Glomerular visceral epithelial cell (primary cell): ENCODE data around the gene GPATCH2.
"Not testable (repeated sequence)": the region's sequence is repeated elsewhere in the genome, so short reads cannot be mapped to it uniquely, and the experiment has no call there.

Source experiments
- DNase-seq: peaks from one replicate; pipeline ENCODE4 v3.0.0-alpha.2; 2016; ENCODE audit errors: extremely low spot score

GPATCH2 gene

DNA sequence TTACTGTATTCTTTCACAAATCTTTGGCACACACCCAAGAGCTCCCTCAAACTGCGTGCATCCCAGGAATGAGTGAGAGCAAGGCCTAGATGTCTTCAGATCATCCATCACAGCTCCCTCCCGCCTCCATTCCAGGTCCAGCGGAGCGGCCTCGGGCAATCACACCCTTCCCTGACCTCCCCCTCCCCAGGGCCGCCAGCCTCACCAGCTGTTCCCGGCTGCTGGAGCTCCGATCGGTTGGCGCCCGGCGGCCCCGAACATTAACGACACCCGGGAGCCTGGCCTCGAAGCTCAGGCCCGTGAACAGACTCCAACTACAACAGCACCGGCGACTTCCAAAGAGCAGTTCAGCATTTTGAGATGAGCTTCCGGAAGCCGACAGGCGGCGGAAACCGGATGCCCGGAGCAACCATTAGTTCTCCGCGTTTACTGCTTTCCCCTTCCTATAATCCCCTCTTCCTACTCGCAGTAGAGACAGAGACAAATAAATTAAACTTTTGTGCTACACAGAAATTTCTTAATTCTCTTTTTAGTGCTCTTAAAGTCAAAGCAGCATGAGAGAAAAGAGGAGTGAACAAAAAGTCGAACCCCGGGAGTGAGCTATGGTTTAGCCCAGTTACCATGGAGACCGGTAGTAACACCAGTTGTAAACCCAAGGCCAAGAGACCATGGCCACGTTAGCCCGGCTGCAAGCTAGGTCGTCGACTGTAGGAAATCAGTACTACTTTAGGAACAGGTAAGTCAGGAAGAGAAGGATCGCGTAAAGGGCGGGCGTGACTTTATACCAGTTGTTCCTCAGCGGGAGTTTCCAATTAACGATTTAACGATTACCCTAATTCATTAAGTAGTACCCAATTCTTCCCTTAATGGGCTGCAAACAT, at the start of gene GPATCH2, which contains the start of gene SPATA17:
Gene GPATCH2, minus strand, starts transcription at position 380 of the 881 bp plus-strand sequence. Its CDS starts 119 bp downstream, at position 261.
Gene SPATA17, plus strand, starts transcription at position 634 of the 881 bp plus-strand sequence. Its CDS starts 35 bp downstream, at position 669.
- DNase-seq = peak; percentile 87

DNA sequence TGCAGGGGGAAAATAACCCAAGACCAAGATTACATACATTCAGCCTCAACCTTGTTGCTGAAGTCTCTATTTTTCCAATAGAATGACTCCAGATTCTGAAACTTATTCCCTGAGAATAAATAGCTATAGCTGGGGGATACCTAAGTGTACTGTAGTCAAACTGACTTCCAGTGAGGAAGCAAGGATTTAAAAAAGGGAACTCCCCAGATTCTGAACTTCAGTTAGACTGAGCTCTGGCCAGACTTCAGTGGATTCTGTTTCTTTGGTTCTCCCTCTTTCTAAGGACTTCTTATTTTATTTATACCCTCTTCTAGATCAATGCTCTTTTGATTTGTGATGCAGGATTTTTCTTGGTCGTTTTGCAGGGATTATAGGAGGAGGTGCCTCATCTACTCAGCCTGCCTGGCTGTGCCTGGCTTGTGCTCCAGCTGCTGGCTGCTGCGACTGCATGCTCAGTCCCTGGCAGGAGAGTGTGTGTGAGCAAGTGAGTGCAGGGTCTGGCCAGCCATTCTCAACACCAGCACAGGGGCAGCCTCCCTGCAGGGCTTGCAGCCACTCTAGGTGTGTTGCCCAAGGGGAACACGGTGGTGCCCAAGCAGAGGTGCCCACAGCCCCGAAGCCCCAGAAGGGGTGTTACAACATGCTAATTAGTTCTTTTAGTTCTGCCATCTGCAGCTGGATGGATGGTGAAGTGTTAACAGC, 43.3 kb upstream of the GPATCH2 start:
- DNase-seq = no peak

DNA sequence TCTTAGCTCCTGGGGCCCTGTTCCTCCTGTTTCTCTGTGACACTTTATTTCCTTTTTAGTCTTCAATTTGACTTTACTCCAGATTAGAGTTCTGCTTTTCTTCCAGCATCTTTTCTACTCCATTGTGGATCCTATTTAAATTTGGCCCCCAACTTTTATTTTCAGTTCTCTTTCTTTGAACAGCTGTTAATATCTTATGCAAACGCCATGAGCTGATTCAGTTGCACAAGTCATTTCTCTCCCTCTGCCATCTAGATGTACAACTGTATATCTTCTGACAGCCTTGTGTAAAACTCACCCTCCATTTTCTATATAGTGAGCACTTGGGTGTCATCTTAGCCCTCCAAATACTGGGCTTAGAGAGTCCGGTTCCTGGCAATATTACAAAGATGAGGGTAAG, 42.5 kb upstream of the GPATCH2 start:
- no peak for DNase-seq

DNA sequence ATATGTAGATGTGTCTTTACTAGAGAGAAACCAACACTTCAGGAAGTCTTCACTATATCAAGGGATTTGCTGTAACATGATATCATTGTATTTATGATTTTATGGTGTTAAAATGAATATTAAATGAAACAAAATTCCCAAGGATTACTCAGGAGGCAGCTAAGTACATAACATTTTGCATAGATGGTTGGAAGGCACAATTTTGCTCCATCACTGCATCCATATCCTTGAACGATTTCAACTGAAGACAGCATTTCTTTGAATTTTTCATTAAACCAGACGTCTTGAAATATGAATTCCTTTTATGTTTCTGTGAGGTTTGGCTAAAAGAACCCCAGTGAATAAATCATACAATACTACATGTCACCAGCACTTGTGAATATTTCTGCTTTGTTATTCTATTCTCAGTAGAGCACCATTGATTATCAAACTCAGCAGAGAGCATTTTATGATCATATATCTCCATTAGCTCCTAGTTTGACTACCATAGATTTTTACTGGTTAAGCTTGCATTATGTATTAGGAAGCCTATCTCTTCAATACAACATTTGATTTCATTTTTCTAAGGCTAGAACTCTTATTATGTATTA, 37.6 kb upstream of the GPATCH2 start:
- DNase-seq = no peak

DNA sequence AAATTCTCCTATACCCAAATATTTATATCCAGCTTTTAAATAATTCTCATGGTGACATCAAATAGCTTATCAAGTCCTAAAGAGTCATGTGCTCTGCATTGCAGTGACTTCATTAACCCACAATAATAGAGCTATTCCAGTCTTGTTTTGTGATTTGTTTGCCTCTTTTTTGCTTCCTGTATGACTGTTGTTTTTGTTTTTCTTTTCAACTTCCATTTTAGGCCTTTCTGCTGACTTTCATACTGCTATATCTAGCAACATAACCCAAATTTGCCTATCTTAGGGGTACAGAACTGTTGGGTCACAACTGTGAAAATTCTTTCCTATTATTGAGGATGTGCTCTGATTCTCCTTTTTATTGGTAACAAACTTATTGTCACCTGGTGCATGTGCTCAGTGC, 30.5 kb upstream of the GPATCH2 start:
- DNase-seq = no peak

DNA sequence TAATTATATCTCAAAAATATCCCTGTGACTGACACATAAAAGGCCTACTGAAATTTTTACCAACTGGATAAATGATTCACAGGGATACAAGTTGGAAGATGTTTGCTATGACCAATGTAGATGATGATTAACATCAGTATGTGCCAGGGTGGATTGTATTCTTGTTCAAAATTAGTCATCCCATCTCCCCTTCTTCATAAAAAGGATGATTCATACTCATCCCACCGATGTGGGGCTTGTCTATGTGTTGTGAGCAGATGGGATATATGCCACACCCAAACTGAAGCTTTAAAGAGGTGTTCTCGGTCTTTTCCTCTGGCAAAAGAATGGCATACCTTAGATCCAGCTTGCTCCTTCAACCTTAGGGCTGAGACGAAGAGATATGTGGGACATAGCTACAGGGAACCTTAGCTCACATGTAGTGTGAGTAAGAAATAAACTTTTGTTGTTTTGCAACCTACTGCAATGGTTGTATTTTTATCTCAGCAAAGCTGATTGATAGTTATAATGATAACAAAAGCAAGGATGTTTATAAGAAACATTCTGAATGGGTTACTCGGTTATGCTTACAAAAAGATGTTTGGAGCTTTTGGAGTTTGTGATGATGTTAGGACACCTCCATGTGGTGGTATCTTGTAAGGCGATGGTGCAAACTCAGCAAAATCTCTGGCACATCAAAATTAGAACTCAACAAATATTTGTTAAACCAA, 29.6 kb upstream of the GPATCH2 start:
- peak; percentile 84 for DNase-seq

DNA sequence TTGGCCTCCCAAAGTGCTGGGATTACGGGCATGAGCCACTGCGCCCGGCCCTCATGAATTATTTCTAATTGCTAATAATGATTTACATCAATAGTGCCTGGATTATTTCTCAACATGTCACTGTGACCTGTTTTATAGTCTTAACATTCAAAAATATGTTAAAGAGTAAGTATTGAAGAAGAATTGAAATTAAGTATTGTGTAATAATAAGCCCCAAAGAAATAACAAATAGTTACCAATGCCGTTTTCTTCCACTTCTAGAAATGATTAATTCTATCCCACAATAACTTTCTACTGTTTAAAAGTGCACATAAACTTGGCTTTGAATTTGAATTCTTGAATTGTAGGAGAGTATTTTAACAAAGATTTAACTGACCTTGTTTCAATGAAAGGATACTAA, 19.8 kb upstream of the GPATCH2 start:
- DNase-seq = no peak

DNA sequence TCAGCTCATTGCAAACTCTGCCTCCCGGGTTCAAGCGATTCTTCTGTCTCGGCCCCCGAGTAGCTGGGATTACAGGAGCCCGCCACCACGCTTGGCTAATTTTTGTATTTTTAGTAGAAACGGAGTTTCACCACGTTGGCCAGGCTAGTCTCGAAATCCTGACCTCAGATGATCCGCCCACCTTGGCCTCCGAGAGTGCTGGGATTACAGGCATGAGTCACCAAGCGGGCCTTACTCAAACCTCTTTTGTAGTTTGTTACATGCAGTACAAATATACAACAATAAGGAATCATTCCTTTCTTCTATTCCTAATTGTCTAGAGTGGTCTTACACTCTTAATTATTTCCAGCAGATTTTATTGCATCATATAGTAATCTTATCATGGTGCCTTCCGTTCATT, 16.9 kb upstream of the GPATCH2 start:
- no peak for DNase-seq

DNA sequence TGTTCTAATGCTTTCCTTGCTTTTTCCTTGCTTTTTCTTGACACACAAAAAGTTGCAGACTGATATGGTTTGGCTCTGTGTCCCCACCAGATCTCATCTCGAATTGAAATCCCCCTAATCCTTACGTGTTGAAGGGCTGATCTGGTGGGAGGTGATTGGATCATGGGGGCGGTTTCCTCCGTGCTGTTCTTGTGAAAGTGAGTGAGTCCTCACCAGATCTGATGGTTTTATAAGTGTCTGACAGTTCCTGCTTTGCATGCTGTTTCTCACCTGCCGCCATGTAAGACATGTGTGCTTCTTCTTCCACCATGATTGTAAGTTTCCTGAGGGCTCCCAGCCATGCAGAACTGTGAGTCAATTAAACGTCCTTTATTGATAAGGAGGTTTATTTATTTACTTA, 11.6 kb upstream of the GPATCH2 start:
- no peak for DNase-seq

DNA sequence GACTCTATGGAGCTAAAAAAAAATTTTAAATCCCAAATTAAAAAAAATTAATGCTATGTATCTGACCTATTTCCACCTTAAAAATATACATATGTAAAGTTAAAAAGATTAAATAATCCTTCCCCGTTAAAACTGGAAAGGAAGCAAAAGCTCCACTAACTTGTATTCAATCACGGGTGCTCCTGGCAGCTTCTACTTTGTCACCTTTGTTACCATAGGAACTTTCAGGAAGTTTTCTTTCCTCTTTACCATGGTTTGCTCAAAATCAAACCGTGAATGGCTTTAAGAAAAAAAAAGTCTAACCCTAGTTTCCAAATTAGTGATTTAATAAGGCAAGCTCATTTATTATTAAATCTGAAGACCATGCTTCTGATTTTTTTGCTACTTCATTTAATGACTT, 3.5 kb downstream of the GPATCH2 start:
- DNase-seq = no peak

DNA sequence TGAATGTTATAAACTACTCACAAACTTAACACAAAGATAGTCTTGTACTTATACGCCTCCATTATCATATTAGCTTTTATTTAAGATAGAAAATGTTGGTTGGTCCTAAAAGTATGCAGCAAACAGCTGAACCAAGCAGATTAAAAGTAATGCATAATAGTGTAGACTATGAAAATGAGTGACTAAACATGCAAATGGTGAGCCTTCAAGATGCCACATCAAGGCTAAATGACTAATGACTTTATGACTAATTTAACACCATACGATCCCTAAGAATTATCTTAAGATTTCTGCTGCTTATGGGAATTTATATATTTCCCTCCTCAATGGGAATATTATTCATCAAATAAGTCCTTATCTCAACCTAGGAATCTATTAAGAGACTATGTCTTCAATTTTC, 4.6 kb downstream of the GPATCH2 start:
- DNase-seq = no peak

DNA sequence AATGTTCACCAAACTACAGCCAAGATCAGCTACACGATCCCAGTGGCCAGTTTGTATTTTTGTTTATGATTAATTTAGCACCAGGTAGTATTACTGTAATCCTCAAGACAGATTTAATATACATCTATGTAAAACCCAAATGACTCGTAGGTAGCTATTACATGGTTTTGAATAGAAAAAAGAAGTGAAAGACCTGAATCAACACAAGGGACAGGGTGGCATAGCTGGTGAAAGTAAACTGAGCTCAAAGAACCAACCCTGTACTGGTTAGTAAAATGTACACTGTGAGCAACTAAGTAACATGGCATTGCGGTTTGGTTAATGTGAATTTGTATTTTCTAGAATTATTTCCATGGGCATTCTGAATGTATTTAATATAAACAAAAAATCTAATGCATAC, 8.8 kb downstream of the GPATCH2 start:
- no peak for DNase-seq

DNA sequence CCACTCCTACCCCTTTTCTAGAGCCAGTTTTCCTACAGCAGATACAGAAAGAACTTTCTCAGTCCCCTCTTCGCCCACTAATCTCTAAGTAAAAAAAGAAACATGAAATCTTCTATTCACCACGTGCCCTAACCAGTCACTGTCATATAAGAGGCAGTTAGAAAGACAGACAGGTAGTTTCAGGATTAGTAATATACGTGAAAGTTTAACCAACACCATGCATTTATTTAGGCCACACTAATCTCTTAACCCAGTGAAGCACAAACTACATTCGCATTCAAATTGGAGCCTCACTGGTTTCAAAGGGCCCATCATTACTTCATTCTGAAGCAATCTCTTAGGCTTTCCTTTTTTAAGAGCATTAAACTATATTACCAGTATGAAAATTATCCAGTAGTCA, 10.1 kb downstream of the GPATCH2 start:
- DNase-seq = no peak

DNA sequence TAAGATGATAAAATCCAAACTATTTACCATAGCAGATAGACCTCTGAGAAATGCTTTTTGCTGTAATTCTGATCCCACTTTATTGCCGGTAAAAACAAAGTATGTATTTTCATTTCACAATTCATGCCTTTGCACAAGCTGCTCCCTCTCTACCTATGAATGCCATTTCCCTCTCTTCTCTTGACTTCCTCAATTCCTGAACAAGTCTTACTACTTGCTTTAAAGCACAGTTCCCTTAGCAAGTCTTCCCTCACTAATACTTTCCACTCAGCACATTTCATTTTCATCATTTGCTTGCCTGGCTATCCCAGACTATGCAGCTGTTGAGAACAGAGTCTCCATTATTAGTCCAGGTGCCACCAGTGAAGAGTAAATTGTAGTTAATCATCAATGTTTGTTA, 13.8 kb downstream of the GPATCH2 start:
- DNase-seq = no peak

DNA sequence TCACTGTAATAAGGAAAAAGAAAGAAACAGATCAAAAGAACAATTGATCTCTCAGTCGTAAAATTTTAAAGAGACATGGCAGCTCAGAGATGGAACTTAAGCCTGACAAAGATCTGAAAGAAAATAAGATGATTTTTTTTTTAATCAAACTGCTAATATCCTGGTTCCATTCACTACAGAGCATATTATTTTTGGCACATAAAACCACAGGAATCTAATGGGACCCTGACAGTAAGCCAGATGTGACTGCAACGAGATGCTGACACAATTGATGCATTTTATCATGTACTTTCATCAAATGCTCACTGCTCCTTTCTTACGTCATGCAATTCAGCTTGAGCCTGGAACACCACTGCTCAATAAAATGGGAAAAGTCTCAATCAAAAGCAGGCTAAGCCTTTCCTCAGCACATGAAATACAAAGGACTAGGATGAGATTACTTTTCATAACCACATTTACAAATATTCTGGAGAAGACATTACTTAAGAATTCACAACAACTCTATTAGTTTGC, 16.6 kb downstream of the GPATCH2 start:
- DNase-seq = no peak

DNA sequence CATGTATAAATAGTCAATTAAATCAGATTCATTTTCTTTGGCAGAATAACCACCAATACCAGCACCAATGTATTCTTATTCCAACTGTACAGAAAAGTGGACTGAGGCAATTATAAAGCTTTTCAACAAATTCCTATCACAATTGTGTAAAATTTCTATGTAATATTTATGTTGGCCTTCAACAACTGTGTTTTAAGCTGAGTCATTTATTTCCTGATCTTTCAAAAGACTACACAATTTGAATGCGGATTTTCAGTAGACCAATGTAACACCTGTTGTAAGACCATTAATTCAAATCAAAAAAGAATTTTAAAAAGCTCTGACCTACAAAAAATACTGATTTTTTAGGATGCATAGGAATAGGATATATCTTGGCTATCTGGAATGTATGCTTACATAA, 25.5 kb downstream of the GPATCH2 start:
- DNase-seq = no peak

DNA sequence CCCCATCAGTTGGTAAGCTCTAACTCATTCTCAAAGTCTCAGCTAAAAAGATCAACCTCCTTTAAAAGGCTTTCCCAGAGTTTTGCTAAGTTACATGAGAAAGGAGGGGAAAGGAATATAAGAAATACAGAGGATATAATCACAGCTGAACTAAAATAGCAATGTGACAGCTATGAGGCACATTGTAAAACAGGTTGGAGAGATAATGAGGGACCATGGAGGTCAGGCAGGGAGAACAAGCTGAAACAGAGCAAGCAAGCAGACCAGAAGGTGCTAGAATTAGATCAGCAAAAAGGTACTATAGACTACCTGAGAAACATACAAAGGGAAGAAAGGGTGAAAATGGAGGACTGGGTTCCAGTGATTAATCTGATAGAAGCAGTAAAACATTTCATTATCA, 28.5 kb downstream of the GPATCH2 start:
- no peak for DNase-seq

DNA sequence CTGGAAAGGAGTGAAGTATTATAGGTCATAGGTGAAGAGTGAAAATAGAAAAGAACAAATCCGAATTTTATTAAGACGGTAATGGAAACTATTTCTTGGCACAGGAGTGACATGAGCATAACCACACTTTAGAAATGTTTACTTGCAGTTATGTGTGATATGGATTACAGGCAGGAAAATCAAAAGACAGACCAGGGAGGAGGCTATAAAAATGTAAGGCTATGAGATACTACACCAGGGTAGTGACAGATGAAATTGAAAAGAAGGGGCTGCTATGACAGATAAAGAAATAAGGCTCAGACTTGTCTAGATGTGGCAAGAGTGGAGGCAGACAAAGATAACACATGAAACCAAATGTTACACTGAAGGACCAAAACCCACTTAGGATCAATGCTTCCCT, 31.7 kb downstream of the GPATCH2 start:
- DNase-seq = no peak

DNA sequence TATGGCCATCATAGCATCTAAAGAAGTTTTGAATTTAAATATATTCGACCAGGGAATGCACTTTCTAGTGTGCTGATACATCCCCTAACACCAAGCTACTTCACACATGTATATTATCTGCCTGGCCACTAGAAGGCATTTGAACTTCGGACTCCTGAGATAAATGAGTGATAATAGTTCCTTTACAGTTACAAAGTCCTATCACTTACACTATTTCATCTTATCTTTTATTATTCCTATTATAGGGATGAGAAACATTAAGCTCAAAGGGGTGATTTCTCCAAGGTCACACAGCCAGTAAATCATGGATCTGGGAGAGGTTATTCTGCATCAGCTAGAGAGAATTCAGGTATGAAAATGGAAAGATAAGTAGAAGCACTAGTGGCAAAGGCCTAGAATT, 40.3 kb downstream of the GPATCH2 start:
- DNase-seq = no peak

DNA sequence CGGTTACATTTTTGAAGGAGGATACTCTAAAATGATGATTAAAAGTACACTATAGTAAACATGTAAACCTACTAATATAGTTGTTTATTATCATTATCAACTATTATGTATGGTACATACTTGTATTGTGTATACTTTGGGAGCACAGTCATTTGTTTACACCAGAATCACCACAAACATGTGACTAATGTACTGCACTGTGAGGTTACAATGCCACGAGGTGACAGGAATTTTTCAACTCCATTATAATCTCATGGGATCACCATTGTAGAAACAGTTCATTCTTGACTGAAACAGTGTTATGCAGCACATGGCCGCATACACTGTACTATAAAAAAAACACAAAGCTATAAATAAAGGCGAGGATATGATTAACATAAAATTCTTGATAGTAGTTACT, 44.3 kb downstream of the GPATCH2 start:
- DNase-seq = no peak

DNA sequence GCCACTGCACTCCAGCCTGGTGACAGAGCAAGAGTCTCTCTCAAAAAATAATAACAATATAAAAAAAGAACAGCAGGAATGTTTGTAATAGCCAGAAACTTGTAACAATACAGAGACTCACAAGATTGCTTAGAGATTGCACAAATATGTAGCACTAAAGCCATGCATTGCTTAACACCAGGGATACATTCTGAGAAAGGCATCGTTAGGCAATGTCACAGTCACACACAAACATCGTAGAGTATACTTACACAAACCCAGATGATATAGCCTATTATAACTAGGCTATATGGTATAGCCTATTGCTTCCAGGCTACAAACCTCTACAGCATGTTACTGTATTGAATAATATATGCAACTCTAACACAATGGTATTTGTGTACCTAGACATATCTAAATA, 45.3 kb downstream of the GPATCH2 start:
- no peak for DNase-seq

DNA sequence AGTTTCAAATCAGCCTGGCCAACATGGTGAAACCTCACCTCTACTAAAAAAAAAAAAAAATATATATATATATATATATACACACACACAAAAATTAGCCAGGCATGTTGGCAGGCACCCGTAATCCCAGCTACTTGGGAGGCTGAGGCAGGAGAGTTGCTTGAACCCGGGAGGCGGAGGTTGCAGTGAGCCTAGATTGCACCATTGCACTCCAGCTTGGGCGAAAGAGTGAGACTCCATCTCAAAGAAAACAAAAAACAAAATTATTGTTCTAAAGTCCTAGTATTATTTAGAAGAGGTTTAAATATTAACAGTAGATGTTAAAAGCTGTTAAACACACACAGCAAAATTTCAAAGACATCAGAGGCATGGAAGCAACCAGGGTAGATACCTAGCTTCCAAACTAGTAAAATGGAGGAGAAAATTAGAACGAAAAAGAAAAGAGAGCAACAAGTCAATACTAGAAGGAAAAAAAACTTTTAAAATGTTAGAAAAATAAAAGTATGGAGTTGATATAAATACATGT, 46.5 kb downstream of the GPATCH2 start:
- DNase-seq = not testable (repeated sequence)
